CD14-positive monocyte (primary cell): Measurements from ENCODE around the gene C9. TPM values are rescaled to one million over a fixed set of nuclear protein-coding genes. Genes with fewer than 3 reads are reported as not detected.

Experiments used
- DNase-seq, 3 donors: peaks; one replicate each; pipeline ENCODE4 v3.0.0-alpha.2; 2011 to 2022
- H2AFZ ChIP-seq: 2 replicates; pipeline ENCODE4 v1.6.0; 2012; ENCODE audit warnings: mild to moderate bottlenecking, low read depth, low read length, inconsistent platforms; ENCODE audit not compliant: insufficient read depth, poor library complexity, severe bottlenecking
- H3K27ac ChIP-seq, 2 donors: 1 replicate in 1 of 2; 2 replicates in 1 of 2; pipeline ENCODE4 v1.5.1; 2012 to 2013; ENCODE audit warnings: low read length in 2 of 2, control low read depth in 1 of 2, inconsistent platforms in 1 of 2, low read depth in 1 of 2, mild to moderate bottlenecking in 1 of 2
- H3K27me3 ChIP-seq, 2 donors: one replicate each; pipeline versions ENCODE4 v1.6.0 to v1.6.1; 2011 to 2013; ENCODE audit warnings: low read length in 2 of 2; ENCODE audit not compliant: control insufficient read depth in 2 of 2, insufficient read depth in 2 of 2
- H3K36me3 ChIP-seq, 2 donors: replicated peaks in 1 of 2; 1 replicate in 1 of 2; 2 replicates in 1 of 2; pipeline versions ENCODE4 v1.5.1 to v1.6.1; 2012 to 2013; ENCODE audit warnings: low read length in 2 of 2, control low read depth in 1 of 2, inconsistent platforms in 1 of 2, mild to moderate bottlenecking in 1 of 2; ENCODE audit not compliant: insufficient read depth in 2 of 2, control insufficient read depth in 1 of 2
- H3K4me1 ChIP-seq, 2 donors: 1 replicate in 1 of 2; 2 replicates in 1 of 2; pipeline versions ENCODE4 v1.5.1 to v1.6.1; 2012 to 2013; ENCODE audit warnings: low read length in 2 of 2, control low read depth in 1 of 2, inconsistent platforms in 1 of 2, mild to moderate bottlenecking in 1 of 2, moderate library complexity in 1 of 2; ENCODE audit not compliant: insufficient read depth in 2 of 2, control insufficient read depth in 1 of 2
- H3K4me2 ChIP-seq: replicated peaks from 2 replicates; pipeline ENCODE3; 2012; ENCODE audit warnings: low read length, moderate library complexity, mild to moderate bottlenecking; ENCODE audit not compliant: poor library complexity, severe bottlenecking; ENCODE audit errors: extremely low read depth
- H3K4me3 ChIP-seq, 3 experiments: fragments of 200-600 bp in 1 of 3; sonication (generic) in 1 of 3; replicated peaks in 1 of 3; 1 replicate in 2 of 3; 2 replicates in 1 of 3; pipeline ENCODE4 v1.5.1; 2011 to 2013; ENCODE audit warnings: low read length in 3 of 3, mild to moderate bottlenecking in 3 of 3, control low read depth in 2 of 3, low read depth in 2 of 3, inconsistent platforms in 1 of 3, moderate library complexity in 1 of 3
- H3K79me2 ChIP-seq: 2 replicates; pipeline ENCODE4 v1.6.0; 2012; ENCODE audit warnings: mild to moderate bottlenecking, control low read depth, inconsistent platforms, low read length, moderate library complexity; ENCODE audit not compliant: insufficient read depth
- H3K9ac ChIP-seq: 2 replicates; pipeline ENCODE4 v1.6.0; 2017; ENCODE audit warnings: low read length, mild to moderate bottlenecking; ENCODE audit not compliant: insufficient read depth, poor library complexity, severe bottlenecking
- H3K9me3 ChIP-seq, 2 donors: replicated peaks in 1 of 2; 1 replicate in 1 of 2; 2 replicates in 1 of 2; pipeline versions ENCODE4 v1.5.1 to v1.6.1; 2012 to 2013; ENCODE audit warnings: low read length in 2 of 2, control low read depth in 1 of 2; ENCODE audit not compliant: control insufficient read depth in 1 of 2, insufficient read depth in 1 of 2
- H4K20me1 ChIP-seq: 2 replicates; pipeline ENCODE4 v1.6.0; 2012; ENCODE audit warnings: mild to moderate bottlenecking, low read length, control low read depth, moderate library complexity; ENCODE audit not compliant: insufficient read depth
- H3K27ac Mint-ChIP-seq, 7 donors: one replicate each; pipeline ENCODE4 v1.8.0; 2020; ENCODE audit warnings: mild to moderate bottlenecking in 7 of 7, mixed read lengths in 7 of 7, moderate library complexity in 6 of 7, inconsistent platforms in 2 of 7
- H3K27me3 Mint-ChIP-seq, 3 donors: one replicate each; pipeline ENCODE4 v1.8.0; 2021 to 2022; ENCODE audit warnings: low read depth in 3 of 3, mild to moderate bottlenecking in 3 of 3, mixed read lengths in 3 of 3, moderate library complexity in 3 of 3, inconsistent platforms in 1 of 3
- H3K36me3 Mint-ChIP-seq, 2 donors: one replicate each; pipeline ENCODE4 v1.8.0; 2020; ENCODE audit warnings: mixed read lengths in 2 of 2, inconsistent platforms in 1 of 2, mild to moderate bottlenecking in 1 of 2
- H3K4me1 Mint-ChIP-seq: one replicate; pipeline ENCODE4 v1.8.0; 2020; ENCODE audit warnings: mild to moderate bottlenecking, mixed read lengths
- H3K4me3 Mint-ChIP-seq, 2 donors: one replicate each; pipeline ENCODE4 v1.8.0; 2020; ENCODE audit warnings: mild to moderate bottlenecking in 2 of 2, mixed read lengths in 2 of 2, moderate library complexity in 1 of 2
- H3K9me3 Mint-ChIP-seq, 7 donors: one replicate each; pipeline ENCODE4 v1.8.0; 2020 to 2022; ENCODE audit warnings: mixed read lengths in 7 of 7, mild to moderate bottlenecking in 6 of 7, moderate library complexity in 6 of 7, inconsistent platforms in 2 of 7
- WGBS: methylation state at CpG from one replicate; pipeline ENCODE4 v1.1.5; 2013; ENCODE audit warnings: missing lambda C conversion rate; ENCODE audit not compliant: insufficient coverage; 5-methylcytosine and 5-hydroxymethylcytosine counted together
- intact Hi-C, 2 donors: fragments of 100-400 bp; cut with micrococcal nuclease; formaldehyde crosslinking; loops; one replicate each; pipeline versions ENCODE4 v1.15.0 to v1.15.1; 2023
- polyA plus RNA-seq, 3 donors: library from polyadenylated mRNA; depleted of rRNA in 1 of 3; unstranded in 2 of 3; stranded (reverse) in 1 of 3; fragments of 300-500 nt in 2 of 3; fragments of >200 nt in 1 of 3; fragmentation: Illumina TruSeq in 2 of 3; gene quantifications; 1 replicate in 2 of 3; 2 replicates in 1 of 3; pipeline ENCODE4 v1.2.3, GENCODE V29; 2012 to 2021
- TF ChIP-seq, protein P1 (sequence below): fragments of 200-600 bp; IDR thresholded peaks from one replicate; pipeline ENCODE4 v1.8.0; 2022; ENCODE audit warnings: antibody characterized with exemption, mild to moderate bottlenecking

Gene C9
- polyA plus RNA-seq, 3 donors: not detected

DNA sequence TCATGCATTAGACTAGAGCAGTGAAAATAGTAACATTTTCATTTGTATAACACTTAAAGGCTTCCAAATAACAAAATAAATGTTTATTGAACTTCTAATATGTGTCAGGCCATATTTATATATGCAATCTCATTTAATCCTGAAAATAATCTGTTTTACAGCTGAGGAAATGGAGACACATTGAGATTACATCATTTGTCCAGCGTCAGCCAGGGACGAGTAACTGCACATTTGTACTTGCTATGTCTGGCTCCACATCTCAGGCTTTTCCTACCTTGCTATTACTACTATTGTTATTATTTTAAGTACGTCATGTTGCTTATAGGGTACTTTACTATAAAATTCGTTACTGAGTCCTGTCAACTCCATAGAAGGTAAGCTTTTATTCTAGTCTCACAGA is 3.8 kb upstream of the C9 start:
- Histone ChIP-seq H3K36me3 (no peaks in the 10 kb centered on the region), H4K20me1 (no peaks in the 10 kb centered on the region), H3K27ac (no peak overlapping the region), H3K4me2 (no peak overlapping the region), H3K4me3 (no peak overlapping the region), H3K4me1 (no peaks in the 10 kb centered on the region), H3K79me2 (no peaks in the 10 kb centered on the region), H3K9me3 (no peaks in the 10 kb centered on the region), H3K27me3 (no peaks in the 10 kb centered on the region), H2AFZ (no peak overlapping the region), H3K9ac (no peak overlapping the region)
- no peaks in the 10 kb centered on the region for H3K36me3 Mint-ChIP-seq
- no peak overlapping the region for H3K4me3 Mint-ChIP-seq
- peaks cover 0 to 1% (median 0%) of the 10 kb centered on the region in 7 donors for H3K9me3 Mint-ChIP-seq
- peaks cover 2 to 5% (median 2%) of the 10 kb centered on the region in 3 donors for H3K27me3 Mint-ChIP-seq
- intact Hi-C loops: no loop called here
- TF ChIP-seq, protein P1, sequence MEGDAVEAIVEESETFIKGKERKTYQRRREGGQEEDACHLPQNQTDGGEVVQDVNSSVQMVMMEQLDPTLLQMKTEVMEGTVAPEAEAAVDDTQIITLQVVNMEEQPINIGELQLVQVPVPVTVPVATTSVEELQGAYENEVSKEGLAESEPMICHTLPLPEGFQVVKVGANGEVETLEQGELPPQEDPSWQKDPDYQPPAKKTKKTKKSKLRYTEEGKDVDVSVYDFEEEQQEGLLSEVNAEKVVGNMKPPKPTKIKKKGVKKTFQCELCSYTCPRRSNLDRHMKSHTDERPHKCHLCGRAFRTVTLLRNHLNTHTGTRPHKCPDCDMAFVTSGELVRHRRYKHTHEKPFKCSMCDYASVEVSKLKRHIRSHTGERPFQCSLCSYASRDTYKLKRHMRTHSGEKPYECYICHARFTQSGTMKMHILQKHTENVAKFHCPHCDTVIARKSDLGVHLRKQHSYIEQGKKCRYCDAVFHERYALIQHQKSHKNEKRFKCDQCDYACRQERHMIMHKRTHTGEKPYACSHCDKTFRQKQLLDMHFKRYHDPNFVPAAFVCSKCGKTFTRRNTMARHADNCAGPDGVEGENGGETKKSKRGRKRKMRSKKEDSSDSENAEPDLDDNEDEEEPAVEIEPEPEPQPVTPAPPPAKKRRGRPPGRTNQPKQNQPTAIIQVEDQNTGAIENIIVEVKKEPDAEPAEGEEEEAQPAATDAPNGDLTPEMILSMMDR: no peak
- DNase-seq: no peak
- no CpG with 5 or more reads among the region's 4 CpGs for WGBS
- no peaks in the 10 kb centered on the region for H3K4me1 Mint-ChIP-seq
- H3K27ac Mint-ChIP-seq: no peak overlapping the region

DNA sequence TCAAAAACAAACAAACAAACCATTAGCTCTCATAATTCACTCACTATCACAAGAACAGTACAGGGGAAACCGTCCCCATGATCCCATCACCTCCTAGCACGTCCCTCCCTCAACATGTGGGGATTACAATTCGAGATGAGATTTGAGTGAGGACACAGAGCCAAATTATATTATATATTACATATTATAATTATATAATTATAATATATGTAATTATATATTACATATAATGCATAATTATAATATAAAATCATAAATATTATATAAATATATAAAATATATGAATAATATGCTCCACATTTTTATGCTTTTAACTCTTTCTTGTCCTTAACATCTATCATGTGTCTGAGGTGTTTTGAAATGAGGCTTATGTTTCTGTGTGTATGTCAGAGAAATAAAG is 3.4 kb upstream of the C9 start:
- Mint-ChIP-seq H3K9me3 (peaks cover 0 to 1% (median 0%) of the 10 kb centered on the region in 7 donors), H3K4me3 (no peak overlapping the region), H3K36me3 (no peaks in the 10 kb centered on the region), H3K27me3 (peaks cover 2 to 5% (median 2%) of the 10 kb centered on the region in 3 donors), H3K27ac (no peak overlapping the region), H3K4me1 (no peaks in the 10 kb centered on the region)
- H3K4me3 ChIP-seq: no peak overlapping the region
- no peak overlapping the region for H3K27ac ChIP-seq
- H4K20me1 ChIP-seq: no peaks in the 10 kb centered on the region
- H3K9ac ChIP-seq: no peak overlapping the region
- H3K9me3 ChIP-seq: no peaks in the 10 kb centered on the region
- H3K36me3 ChIP-seq: no peaks in the 10 kb centered on the region
- no peak overlapping the region for H2AFZ ChIP-seq
- intact Hi-C loops: no loop called here
- H3K4me2 ChIP-seq: no peak overlapping the region
- no peaks in the 10 kb centered on the region for H3K4me1 ChIP-seq
- WGBS: no CpG with 5 or more reads among the region's 3 CpGs
- TF ChIP-seq, protein P1: no peak
- H3K79me2 ChIP-seq: no peaks in the 10 kb centered on the region
- H3K27me3 ChIP-seq: no peaks in the 10 kb centered on the region
- no peak for DNase-seq
